ENCODE measurements around the gene PPP1R9A. TPM values are rescaled to one million over a fixed set of nuclear protein-coding genes. Genes with fewer than 3 reads are reported as not detected.

Gene PPP1R9A
- total and polyA plus RNA-seq, 10 of the 15 experiments (the other 5 are each of a cell fraction or from before 2014, with no cell fraction given): 0.04 to 0.12 TPM; not detected in 8

GRCh38 chr7:94888551-94888950 is 18.8 kb upstream of the PPP1R9A start:
- H3K9ac ChIP-seq (ENCODE audit: control insufficient read depth, insufficient read depth, low read length): no peak overlapping the region
- CTCF ChIA-PET: no interaction called here

GRCh38 chr7:94888995-94889523 is 18.3 kb upstream of the PPP1R9A start:
- SMC1A ChIA-PET (ENCODE audit: uncharacterized antibody, unreplicated experiment): no interaction called here
- WGBS (ENCODE audit: insufficient coverage, insufficient replicate concordance, low lambda C conversion rate, missing lambda C conversion rate): 37% methylated on average over 2 of the region's 2 CpGs
- no peak for ATAC-seq
- POLR2A ChIA-PET: no interaction called here
- no peak for FAIRE-seq
- Histone ChIP-seq H3K36me3 (ENCODE audit: control insufficient read depth in 2 of 2, insufficient read depth in 2 of 2, low read length in 1 of 2) (no peaks in the 10 kb centered on the region), H3K9me3 (replicated peaks; ENCODE audit: control insufficient read depth, insufficient read depth, low read length) (no peaks in the 10 kb centered on the region), H3K9ac (ENCODE audit: control insufficient read depth, insufficient read depth, low read length) (no peak overlapping the region), H4K20me1 (ENCODE audit: control insufficient read depth, insufficient read depth) (no peaks in the 10 kb centered on the region), H2AFZ (ENCODE audit: control insufficient read depth, low read depth, low read length) (no peak overlapping the region), H3K79me2 (ENCODE audit: control insufficient read depth, insufficient read depth, low read length) (no peaks in the 10 kb centered on the region), H3K27ac (ENCODE audit: control insufficient read depth, insufficient read depth) (no peak overlapping the region), H3K4me3 (no peak overlapping the region), H3K4me1 (ENCODE audit: control insufficient read depth, insufficient read depth, low read length) (no peaks in the 10 kb centered on the region), H3K4me2 (ENCODE audit: control insufficient read depth, insufficient read depth) (no peak overlapping the region), H3K27me3 (replicated peaks in 1 of 2; ENCODE audit: control insufficient read depth in 2 of 2, insufficient read depth in 2 of 2, low read length in 1 of 2) (no peaks in the 10 kb centered on the region)
- no peak for DNase-seq (ENCODE audit: low read depth, low spot score)
- BruUV-seq (replicated peaks): no TSS peak
- RAD21 ChIA-PET (ENCODE audit: unreplicated experiment): no interaction called here
- intact Hi-C loops (cut with micrococcal nuclease; ENCODE audit: unreplicated experiment): no loop called here
- CTCF ChIA-PET: no interaction called here
- in situ Hi-C loops (cut with MboI): no loop called here
- TF ChIP-seq TCF3 (IDR thresholded peaks at IDR 0.05; ENCODE audit: borderline replicate concordance, insufficient read depth, low read depth, low read length) (no peak), PKNOX1 (IDR thresholded peaks at IDR 0.05) (no peak), RELA (IDR thresholded peaks at IDR 0.05; ENCODE audit: borderline replicate concordance, partially characterized antibody) (no peak), SMC3 (IDR thresholded peaks at IDR 0.05; ENCODE audit: borderline replicate concordance, low read length) (no peak), CBX3 (IDR thresholded peaks at IDR 0.05; ENCODE audit: borderline replicate concordance, low read depth) (no peak), TBL1XR1 (IDR thresholded peaks at IDR 0.05; ENCODE audit: low read depth, low read length) (no peak), EGR1 (IDR thresholded peaks at IDR 0.05; ENCODE audit: borderline replicate concordance in 1 of 2, low read depth in 2 of 2, low read length in 2 of 2) (no peak), E4F1 (IDR thresholded peaks at IDR 0.05; ENCODE audit: borderline replicate concordance, partially characterized antibody) (no peak), FOXM1 (IDR thresholded peaks at IDR 0.05; ENCODE audit: low read depth, low read length) (no peak)
- TF ChIP-seq, protein P1, sequence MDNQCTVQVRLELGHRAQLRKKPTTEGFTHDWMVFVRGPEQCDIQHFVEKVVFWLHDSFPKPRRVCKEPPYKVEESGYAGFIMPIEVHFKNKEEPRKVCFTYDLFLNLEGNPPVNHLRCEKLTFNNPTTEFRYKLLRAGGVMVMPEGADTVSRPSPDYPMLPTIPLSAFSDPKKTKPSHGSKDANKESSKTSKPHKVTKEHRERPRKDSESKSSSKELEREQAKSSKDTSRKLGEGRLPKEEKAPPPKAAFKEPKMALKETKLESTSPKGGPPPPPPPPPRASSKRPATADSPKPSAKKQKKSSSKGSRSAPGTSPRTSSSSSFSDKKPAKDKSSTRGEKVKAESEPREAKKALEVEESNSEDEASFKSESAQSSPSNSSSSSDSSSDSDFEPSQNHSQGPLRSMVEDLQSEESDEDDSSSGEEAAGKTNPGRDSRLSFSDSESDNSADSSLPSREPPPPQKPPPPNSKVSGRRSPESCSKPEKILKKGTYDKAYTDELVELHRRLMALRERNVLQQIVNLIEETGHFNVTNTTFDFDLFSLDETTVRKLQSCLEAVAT (IDR thresholded peaks at IDR 0.05): no peak

More at GRCh38 chr7:94888551-94888950, 18.8 kb upstream of the PPP1R9A start:
- WGBS (ENCODE audit: insufficient coverage, insufficient replicate concordance, low lambda C conversion rate, missing lambda C conversion rate): 18% methylated on average over 5 of the region's 5 CpGs
- Histone ChIP-seq H3K9me3 (replicated peaks; ENCODE audit: control insufficient read depth, insufficient read depth, low read length) (no peaks in the 10 kb centered on the region), H4K20me1 (ENCODE audit: control insufficient read depth, insufficient read depth) (no peaks in the 10 kb centered on the region), H3K79me2 (ENCODE audit: control insufficient read depth, insufficient read depth, low read length) (no peaks in the 10 kb centered on the region), H3K4me3 (no peak overlapping the region), H3K36me3 (ENCODE audit: control insufficient read depth in 2 of 2, insufficient read depth in 2 of 2, low read length in 1 of 2) (no peaks in the 10 kb centered on the region), H3K4me1 (ENCODE audit: control insufficient read depth, insufficient read depth, low read length) (no peaks in the 10 kb centered on the region), H3K27me3 (replicated peaks in 1 of 2; ENCODE audit: control insufficient read depth in 2 of 2, insufficient read depth in 2 of 2, low read length in 1 of 2) (no peaks in the 10 kb centered on the region), H2AFZ (ENCODE audit: control insufficient read depth, low read depth, low read length) (no peak overlapping the region), H3K4me2 (ENCODE audit: control insufficient read depth, insufficient read depth) (no peak overlapping the region), H3K27ac (ENCODE audit: control insufficient read depth, insufficient read depth) (no peak overlapping the region)
- FAIRE-seq (no peak), DNase-seq (ENCODE audit: low read depth, low spot score) (no peak), ATAC-seq (no peak)
- TF ChIP-seq CHD1 (IDR thresholded peaks at IDR 0.05; ENCODE audit: low read depth, low read length) (no peak), CBFB (IDR thresholded peaks at IDR 0.05; ENCODE audit: low read depth) (no peak), WRNIP1 (IDR thresholded peaks at IDR 0.05; ENCODE audit: borderline replicate concordance, low read depth, low read length) (no peak)
- ChIA-PET SMC1A (ENCODE audit: uncharacterized antibody, unreplicated experiment) (no interaction called here), RAD21 (ENCODE audit: unreplicated experiment) (no interaction called here), POLR2A (no interaction called here)
- intact Hi-C loops (cut with micrococcal nuclease; ENCODE audit: unreplicated experiment): no loop called here
- in situ Hi-C loops (cut with MboI): no loop called here
- BruUV-seq (replicated peaks): no TSS peak

All from GM12878 (cell line).